ENCODE measurements around the gene CCDC86. TPM values are rescaled to one million over a fixed set of nuclear protein-coding genes. Genes with fewer than 3 reads are reported as not detected.
A peak's percentile ranks its signal among the peaks of the same experiment; 100 is the strongest.

Gene CCDC86
- total and polyA plus RNA-seq, 7 donors: 4.8 to 24.0 (median 10.0) TPM

GRCh38 chr11:60830478-60831142 lies 11.3 kb upstream of the CCDC86 start:
- TF ChIP-seq CTCF (IDR thresholded peaks at IDR 0.05) (no peak), EP300 (IDR thresholded peaks at IDR 0.05) (no peak), POLR2A (IDR thresholded peaks at IDR 0.05) (no peak), POLR2AphosphoS5 (IDR thresholded peaks at IDR 0.05) (no peak)
- Histone ChIP-seq H3K4me3 (no peak overlapping the region), H3K27me3 (no peaks in the 10 kb centered on the region), H3K4me1 (no peaks in the 10 kb centered on the region), H3K9me3 (no peaks in the 10 kb centered on the region), H3K27ac (no peak overlapping the region), H3K36me3 (no peaks in the 10 kb centered on the region)
- WGBS, 2 donors: 41 to 47% methylated on average over 10 of the region's 10 CpGs
- DNase-seq: no peak
- intact Hi-C loops (cut with DNase I): loop anchor here (1.0 to 2.0 kb wide), 3 partner anchors 69 to 356 kb away; no protein-coding TSS in a partner anchor

DNA sequence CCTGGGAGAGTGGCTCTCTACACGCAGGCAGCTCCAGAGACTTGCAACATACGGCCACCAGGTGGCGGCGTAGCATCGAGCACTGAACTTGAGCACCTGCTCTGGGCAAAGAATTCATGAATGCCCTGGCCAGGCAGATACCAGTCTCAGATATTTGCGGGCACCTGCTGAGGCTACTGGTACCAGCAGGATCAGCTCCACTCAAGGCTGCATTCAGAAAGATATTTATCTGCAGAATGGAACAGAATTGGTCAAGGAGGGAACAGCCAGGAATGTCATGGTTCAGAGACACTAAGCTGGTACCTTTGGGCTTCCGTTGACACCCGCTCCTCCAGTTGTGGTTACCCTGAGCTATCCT lies 10.8 kb upstream of the CCDC86 start:
- Histone ChIP-seq H3K27ac (no peak overlapping the region), H3K36me3 (no peaks in the 10 kb centered on the region), H3K4me3 (no peak overlapping the region), H3K27me3 (no peaks in the 10 kb centered on the region), H3K9me3 (no peaks in the 10 kb centered on the region), H3K4me1 (no peaks in the 10 kb centered on the region)
- peak; percentile 87 for DNase-seq
- WGBS, 2 donors: 22 to 24% methylated on average over 8 of the region's 8 CpGs
- intact Hi-C loops (cut with DNase I): loop anchor here (1.0 to 2.0 kb wide), 3 partner anchors 68 to 356 kb away; no protein-coding TSS in a partner anchor
- peak; percentile 73 to 89 (median 88) for TF ChIP-seq CTCF (IDR thresholded peaks at IDR 0.05)
- TF ChIP-seq EP300 (IDR thresholded peaks at IDR 0.05): no peak
- TF ChIP-seq POLR2AphosphoS5 (IDR thresholded peaks at IDR 0.05): no peak

DNA sequence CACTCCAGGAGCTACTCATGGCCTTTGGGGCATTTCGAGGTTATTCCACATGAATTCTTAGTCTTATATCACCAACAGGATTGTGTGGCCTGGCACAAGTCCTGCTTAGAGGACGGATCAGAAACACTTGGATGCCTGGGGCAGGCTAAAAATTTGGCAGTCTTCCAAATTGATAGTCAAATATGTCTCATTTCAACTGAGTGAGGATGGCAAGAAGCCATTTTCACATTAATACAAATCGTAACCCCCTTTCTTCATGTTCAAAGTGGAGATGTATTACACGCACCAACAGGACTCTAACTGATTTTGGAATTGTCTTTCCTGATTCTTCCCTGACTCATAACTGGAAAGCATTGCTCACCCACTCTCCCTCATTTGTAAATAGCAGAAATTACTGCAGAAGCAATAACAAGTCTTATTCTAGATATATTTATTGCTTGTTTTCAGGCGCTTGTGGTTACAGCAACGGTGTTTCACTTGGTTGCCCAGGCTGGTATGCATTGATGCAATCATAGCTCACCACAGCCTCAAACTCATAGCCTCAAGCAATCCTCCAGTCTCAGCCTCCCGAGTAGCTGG lies 10.3 kb upstream of the CCDC86 start:
- TF ChIP-seq EP300 (IDR thresholded peaks at IDR 0.05) (no peak), POLR2A (IDR thresholded peaks at IDR 0.05) (no peak), POLR2AphosphoS5 (IDR thresholded peaks at IDR 0.05) (no peak), CTCF (IDR thresholded peaks at IDR 0.05) (no peak)
- DNase-seq: no peak
- Histone ChIP-seq H3K4me3 (no peak overlapping the region), H3K36me3 (no peaks in the 10 kb centered on the region), H3K4me1 (no peaks in the 10 kb centered on the region), H3K27me3 (no peaks in the 10 kb centered on the region), H3K9me3 (no peaks in the 10 kb centered on the region), H3K27ac (no peak overlapping the region)
- WGBS, 2 donors: 56 to 63% methylated on average over 7 of the region's 7 CpGs
- intact Hi-C loops (cut with DNase I): loop anchor here (1.0 to 2.0 kb wide), 3 partner anchors 68 to 355 kb away; no protein-coding TSS in a partner anchor

GRCh38 chr11:60834742-60835533 lies 7.0 kb upstream of the CCDC86 start:
- H3K36me3 ChIP-seq: no peaks in the 10 kb centered on the region
- no peaks in the 10 kb centered on the region for H3K9me3 ChIP-seq
- WGBS, 2 donors: 35 to 52% methylated on average over 7 of the region's 7 CpGs
- TF ChIP-seq POLR2A (IDR thresholded peaks at IDR 0.05): no peak
- no peak for TF ChIP-seq POLR2AphosphoS5 (IDR thresholded peaks at IDR 0.05)
- TF ChIP-seq EP300 (IDR thresholded peaks at IDR 0.05): no peak
- intact Hi-C loops (cut with DNase I): no loop called here
- no peak for DNase-seq
- no peaks in the 10 kb centered on the region for H3K27me3 ChIP-seq
- no peak overlapping the region for H3K4me3 ChIP-seq
- H3K4me1 ChIP-seq: no peaks in the 10 kb centered on the region
- H3K27ac ChIP-seq: no peak overlapping the region

DNA sequence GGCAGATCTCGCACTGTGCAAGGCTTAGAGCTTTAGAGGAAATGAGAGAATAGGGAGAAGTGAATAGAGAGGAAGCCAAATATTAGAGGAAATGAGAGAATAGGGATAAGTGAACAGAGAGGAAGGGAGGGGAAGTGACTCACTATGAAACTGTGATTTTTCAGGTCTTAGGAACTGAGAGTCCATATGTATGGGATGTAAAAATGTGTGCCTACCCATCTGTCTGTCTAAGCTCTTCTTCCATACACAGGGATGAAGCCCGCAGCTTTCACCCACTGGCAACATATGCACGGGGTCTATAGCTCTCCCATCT lies 6.4 kb upstream of the CCDC86 start:
- intact Hi-C loops (cut with DNase I): no loop called here
- H3K9me3 ChIP-seq: no peaks in the 10 kb centered on the region
- TF ChIP-seq CTCF (IDR thresholded peaks at IDR 0.05) (no peak), POLR2AphosphoS5 (IDR thresholded peaks at IDR 0.05) (no peak), EP300 (IDR thresholded peaks at IDR 0.05) (no peak), POLR2A (IDR thresholded peaks at IDR 0.05) (no peak)
- no peaks in the 10 kb centered on the region for H3K27me3 ChIP-seq
- no peak overlapping the region for H3K4me3 ChIP-seq
- H3K4me1 ChIP-seq: peaks cover 0 to 1% (median 0%) of the 10 kb centered on the region in 4 donors
- WGBS, 2 donors: 84 to 86% methylated on average over 3 of the region's 3 CpGs
- H3K27ac ChIP-seq: no peak overlapping the region
- no peaks in the 10 kb centered on the region for H3K36me3 ChIP-seq
- no peak for DNase-seq
